H1 (cell line): ENCODE results near the gene TMEM232. TPM values are rescaled to one million over a fixed set of nuclear protein-coding genes. Genes with fewer than 3 reads are reported as not detected.

Experiments
- CTCF ChIA-PET: fragments of 300-600 bp; sonication (Branson Sonifier 250); formaldehyde crosslinking; loops from one replicate; lab custom pipeline; 2021; ENCODE audit not compliant: partially characterized antibody; lab: Charles Lee
- POLR2A ChIA-PET: fragments of 300-600 bp; sonication (Branson Sonifier 250); formaldehyde crosslinking; loops from one replicate; lab custom pipeline; 2021; ENCODE audit warnings: inconsistent platforms; ENCODE audit not compliant: partially characterized antibody; lab: Charles Lee
- DNase-seq, 2 experiments: peaks; one replicate each; pipeline versions ENCODE4 v3.0.0 to v3.0.0-alpha.2; 2010 to 2022; ENCODE audit warnings: low spot score in 2 of 2, low read depth in 1 of 2, mixed read lengths in 1 of 2
- FAIRE-seq: peaks from 2 replicates; lab custom pipeline; 2011; peaks lifted over from hg19 to GRCh38; lab: Jason Lieb, UNC
- H2AFZ ChIP-seq: 2 replicates; pipeline ENCODE4 v1.8.1; 2012; ENCODE audit warnings: low read length, inconsistent platforms
- H2AK5ac ChIP-seq: 2 replicates; pipeline ENCODE4 v1.6.1; 2013; ENCODE audit warnings: low read depth, low read length
- H2BK120ac ChIP-seq: replicated peaks from 2 replicates; pipeline ENCODE3; 2013; ENCODE audit warnings: low read depth, low read length, inconsistent platforms
- H2BK12ac ChIP-seq: 2 replicates; pipeline ENCODE4 v1.6.1; 2013; ENCODE audit warnings: low read depth, low read length
- H2BK15ac ChIP-seq: 2 replicates; pipeline ENCODE4 v1.6.1; 2013; ENCODE audit warnings: low read length
- H2BK20ac ChIP-seq: 2 replicates; pipeline ENCODE4 v1.6.1; 2013; ENCODE audit warnings: low read length
- H2BK5ac ChIP-seq: 2 replicates; pipeline ENCODE4 v1.6.1; 2013; ENCODE audit warnings: low read depth, low read length
- H3K14ac ChIP-seq: 2 replicates; pipeline ENCODE4 v1.6.1; 2013; ENCODE audit warnings: inconsistent platforms; ENCODE audit not compliant: insufficient read length
- H3K18ac ChIP-seq: 2 replicates; pipeline ENCODE4 v1.6.1; 2013; ENCODE audit warnings: low read length; ENCODE audit errors: extremely low read depth
- H3K23ac ChIP-seq: 2 replicates; pipeline ENCODE4 v1.6.1; 2013; ENCODE audit warnings: inconsistent platforms; ENCODE audit not compliant: insufficient read length
- H3K23me2 ChIP-seq: 2 replicates; pipeline ENCODE4 v1.6.1; 2013; ENCODE audit warnings: low read depth, low read length
- H3K27ac ChIP-seq: 2 replicates; pipeline ENCODE4 v1.6.1; 2011; ENCODE audit warnings: low read depth, low read length, inconsistent platforms
- H3K27me3 ChIP-seq, 4 experiments: replicated peaks in 1 of 4; 1 replicate in 1 of 4; 2 replicates in 3 of 4; pipeline versions ENCODE4 v1.6.1 to v1.8.1; 2011 to 2013; ENCODE audit warnings: low read length in 3 of 4, mild to moderate bottlenecking in 3 of 4, inconsistent platforms in 2 of 4, mixed read lengths in 2 of 4, moderate library complexity in 1 of 4; ENCODE audit not compliant: control insufficient read depth in 3 of 4, insufficient read depth in 3 of 4; ENCODE audit errors: extremely low read depth in 1 of 4
- H3K36me3 ChIP-seq, 4 experiments: 2 replicates each; pipeline versions ENCODE4 v1.6.1 to v1.8.1; 2011 to 2013; ENCODE audit warnings: mild to moderate bottlenecking in 4 of 4, low read length in 3 of 4, moderate library complexity in 2 of 4, control low read depth in 1 of 4, inconsistent platforms in 1 of 4; ENCODE audit not compliant: insufficient read depth in 4 of 4, control insufficient read depth in 2 of 4
- H3K4ac ChIP-seq: replicated peaks from 2 replicates; pipeline ENCODE3; 2013; ENCODE audit warnings: low read length, low read depth, mixed read lengths, inconsistent platforms; ENCODE audit not compliant: insufficient read length
- H3K4me1 ChIP-seq, 4 experiments: replicated peaks in 1 of 4; 1 replicate in 1 of 4; 2 replicates in 3 of 4; pipeline versions ENCODE4 v1.6.1 to v1.8.1; 2011 to 2013; ENCODE audit warnings: low read length in 3 of 4, inconsistent platforms in 2 of 4, mixed read lengths in 1 of 4; ENCODE audit not compliant: insufficient read depth in 4 of 4, control insufficient read depth in 3 of 4
- H3K4me2 ChIP-seq, 2 experiments: 2 replicates each; pipeline versions ENCODE4 v1.6.1 to v1.8.1; 2011 to 2013; ENCODE audit warnings: low read depth in 2 of 2, low read length in 2 of 2, control low read depth in 1 of 2, inconsistent platforms in 1 of 2, mild to moderate bottlenecking in 1 of 2; ENCODE audit not compliant: insufficient read depth in 1 of 2
- H3K4me3 ChIP-seq, 4 experiments: fragments of 200-600, 300-600 bp in 1 of 4; sonication (generic), shearing (Covaris generic), sonication (Bioruptor Twin) in 1 of 4; 2 replicates each; pipeline versions ENCODE4 v1.5.1 to v1.8.1; 2011 to 2016; ENCODE audit warnings: low read length in 4 of 4, low read depth in 3 of 4, control low read depth in 2 of 4, inconsistent platforms in 2 of 4, mild to moderate bottlenecking in 2 of 4, mixed read lengths in 1 of 4, moderate library complexity in 1 of 4; ENCODE audit not compliant: insufficient read depth in 2 of 4; ENCODE audit errors: extremely low read depth in 1 of 4
- H3K56ac ChIP-seq: replicated peaks from 2 replicates; pipeline ENCODE3; 2013; ENCODE audit warnings: low read depth, mild to moderate bottlenecking, mixed read lengths, low read length, inconsistent platforms; ENCODE audit not compliant: insufficient read length
- H3K79me1 ChIP-seq: 2 replicates; pipeline ENCODE4 v1.6.1; 2013; ENCODE audit warnings: low read depth, low read length, control low read depth
- H3K79me2 ChIP-seq, 2 experiments: 2 replicates each; pipeline versions ENCODE4 v1.6.1 to v1.8.1; 2012 to 2013; ENCODE audit warnings: low read length in 2 of 2, mild to moderate bottlenecking in 2 of 2, inconsistent platforms in 1 of 2; ENCODE audit not compliant: insufficient read depth in 2 of 2, control insufficient read depth in 1 of 2
- H3K9ac ChIP-seq, 4 experiments: replicated peaks in 1 of 4; 1 replicate in 1 of 4; 2 replicates in 3 of 4; pipeline versions ENCODE4 v1.6.1 to v1.8.1; 2011 to 2013; ENCODE audit warnings: low read depth in 3 of 4, low read length in 3 of 4, control low read depth in 2 of 4, mild to moderate bottlenecking in 2 of 4, moderate library complexity in 2 of 4, inconsistent platforms in 1 of 4; ENCODE audit errors: extremely low read depth in 1 of 4
- H3K9me3 ChIP-seq, 2 experiments: 2 replicates each; pipeline versions ENCODE4 v1.6.1 to v1.8.1; 2012 to 2013; ENCODE audit warnings: mild to moderate bottlenecking in 2 of 2, moderate library complexity in 2 of 2, control low read depth in 1 of 2, inconsistent platforms in 1 of 2, low read depth in 1 of 2, low read length in 1 of 2, mixed read lengths in 1 of 2; ENCODE audit not compliant: insufficient read depth in 2 of 2
- H4K20me1 ChIP-seq, 2 experiments: replicated peaks in 1 of 2; 2 replicates each; pipeline versions ENCODE3 to v1.8.1; 2011 to 2013; ENCODE audit warnings: inconsistent platforms in 2 of 2, low read length in 2 of 2, mild to moderate bottlenecking in 1 of 2; ENCODE audit not compliant: insufficient read depth in 2 of 2, control insufficient read depth in 1 of 2
- H4K5ac ChIP-seq: 2 replicates; pipeline ENCODE4 v1.6.1; 2013; ENCODE audit warnings: low read length, low read depth, mixed read lengths, inconsistent platforms; ENCODE audit not compliant: insufficient read length
- H4K8ac ChIP-seq: 2 replicates; pipeline ENCODE4 v1.8.0; 2013; ENCODE audit warnings: mild to moderate bottlenecking, moderate library complexity, low read length, inconsistent platforms; ENCODE audit not compliant: insufficient read depth; ENCODE audit errors: extremely low read depth
- H4K91ac ChIP-seq: replicated peaks from 2 replicates; pipeline ENCODE3; 2013; ENCODE audit warnings: low read length, mixed read lengths, inconsistent platforms; ENCODE audit not compliant: insufficient read length
- ASH2L ChIP-seq: fragments of 200-600, 300-600 bp; sonication (generic); IDR thresholded peaks from one replicate; pipeline ENCODE4 v1.7.1; 2017; ENCODE audit warnings: low read length
- BACH1 ChIP-seq: IDR thresholded peaks from 2 replicates; pipeline ENCODE4 v1.6.1; 2012; ENCODE audit warnings: low read length, improper control_type of control experiment
- CBX5 ChIP-seq: fragments of 300-800, 300-1000 bp; sonication (generic); IDR thresholded peaks from 2 replicates; pipeline ENCODE4 v1.7.1; 2016; ENCODE audit warnings: antibody characterized with exemption, low read length, low read depth
- CBX8 ChIP-seq: fragments of 300-800, 300-1000 bp; sonication (generic); IDR thresholded peaks from 2 replicates; pipeline ENCODE4 v1.7.1; 2016; ENCODE audit warnings: low read depth, low read length, borderline replicate concordance
- CEBPB ChIP-seq: IDR thresholded peaks from 2 replicates; pipeline ENCODE4 v1.6.1; 2012; ENCODE audit warnings: low read depth, low read length
- CHD2 ChIP-seq: IDR thresholded peaks from 2 replicates; pipeline ENCODE4 v1.6.1; 2012; ENCODE audit warnings: low read length, improper control_type of control experiment
- EZH2 ChIP-seq: fragments of 200-600 bp; sonication (generic); IDR thresholded peaks from 2 replicates; pipeline ENCODE4 v1.7.1; 2012; ENCODE audit warnings: low read depth, mild to moderate bottlenecking, moderate library complexity, low read length, inconsistent platforms; ENCODE audit not compliant: severe bottlenecking
- FOSL1 ChIP-seq: IDR thresholded peaks from 2 replicates; pipeline ENCODE4 v1.6.1; 2011; ENCODE audit warnings: mild to moderate bottlenecking, low read depth, low read length, moderate library complexity; ENCODE audit not compliant: insufficient read depth
- HDAC6 ChIP-seq: IDR thresholded peaks from one replicate; pipeline ENCODE4 v1.7.1; 2012; ENCODE audit warnings: low read depth, mild to moderate bottlenecking, inconsistent platforms, low read length, moderate library complexity
- KDM1A ChIP-seq: fragments of 200-600, 300-600 bp; sonication (generic); IDR thresholded peaks from 2 replicates; pipeline ENCODE4 v1.7.1; 2016; ENCODE audit warnings: mild to moderate bottlenecking, low read length, borderline replicate concordance
- NRF1 ChIP-seq: IDR thresholded peaks from 2 replicates; pipeline ENCODE4 v1.6.1; 2011; ENCODE audit warnings: mild to moderate bottlenecking, low read depth, low read length, improper control_type of control experiment
- RBBP5 ChIP-seq: IDR thresholded peaks from 2 replicates; pipeline ENCODE4 v1.7.1; 2012; ENCODE audit warnings: low read depth, mild to moderate bottlenecking, inconsistent platforms, low read length, moderate library complexity, borderline replicate concordance
- RNF2 ChIP-seq: fragments of 200-900, 300-1000 bp; sonication (generic); IDR thresholded peaks from 2 replicates; pipeline ENCODE4 v1.7.1; 2016; ENCODE audit warnings: borderline replicate concordance, low read depth, mild to moderate bottlenecking, antibody characterized with exemption, low read length; ENCODE audit not compliant: poor library complexity, severe bottlenecking; ENCODE audit errors: missing control alignments
- SP2 ChIP-seq: IDR thresholded peaks from 2 replicates; pipeline ENCODE4 v1.6.1; 2012; ENCODE audit warnings: mild to moderate bottlenecking, low read length, inconsistent platforms
- TCF12 ChIP-seq: IDR thresholded peaks from 2 replicates; pipeline ENCODE4 v1.6.1; 2011; ENCODE audit warnings: low read depth, mild to moderate bottlenecking, low read length
- TEAD4 ChIP-seq: IDR thresholded peaks from 2 replicates; pipeline ENCODE4 v1.6.1; 2012; ENCODE audit warnings: low read depth, low read length, inconsistent platforms, mixed read lengths
- WGBS, 2 experiments: shearing (Covaris generic) in 1 of 2; methylation state at CpG; one replicate each; pipeline versions ENCODE4 v1.1.6 to v1.1.7; 2013 to 2015; ENCODE audit warnings: low lambda C conversion rate in 2 of 2, mixed read lengths in 2 of 2, inconsistent platforms in 1 of 2, low coverage in 1 of 2, missing lambda C conversion rate in 1 of 2; ENCODE audit not compliant: insufficient replicate concordance in 2 of 2, insufficient coverage in 1 of 2, insufficient read length in 1 of 2; ENCODE audit errors: extremely low coverage in 1 of 2, missing lambda C conversion rate in 1 of 2; 5-methylcytosine and 5-hydroxymethylcytosine counted together
- polyA plus RNA-seq, 7 experiments: library from polyadenylated mRNA; depleted of rRNA in 3 of 7; stranded (reverse) in 5 of 7; unstranded in 2 of 7; fragments of >200 nt in 5 of 7; fragments of 200-250 nt in 2 of 7; gene quantifications; 1 replicate in 5 of 7; 2 replicates in 1 of 7; 4 replicates in 1 of 7; pipeline versions ENCODE4 v1.2.1 to v1.2.3, GENCODE V29; 2011 to 2013; ENCODE audit warnings: missing spikeins in 2 of 7, mixed read lengths in 2 of 7
- total RNA-seq: library from RNA; stranded (reverse); fragmentation: NEBNext Ultra II Directional; extraction: Animal tissue kit (Norgen Biotek cat#: 25700); gene quantifications from 2 replicates; pipeline ENCODE4 v1.2.1, GENCODE V29; 2021

Gene TMEM232
- total and polyA plus RNA-seq, 2 of the 8 experiments (the other 6 are each of a cell fraction or from before 2014, with no cell fraction given): 0.38 to 1.3 TPM

DNA sequence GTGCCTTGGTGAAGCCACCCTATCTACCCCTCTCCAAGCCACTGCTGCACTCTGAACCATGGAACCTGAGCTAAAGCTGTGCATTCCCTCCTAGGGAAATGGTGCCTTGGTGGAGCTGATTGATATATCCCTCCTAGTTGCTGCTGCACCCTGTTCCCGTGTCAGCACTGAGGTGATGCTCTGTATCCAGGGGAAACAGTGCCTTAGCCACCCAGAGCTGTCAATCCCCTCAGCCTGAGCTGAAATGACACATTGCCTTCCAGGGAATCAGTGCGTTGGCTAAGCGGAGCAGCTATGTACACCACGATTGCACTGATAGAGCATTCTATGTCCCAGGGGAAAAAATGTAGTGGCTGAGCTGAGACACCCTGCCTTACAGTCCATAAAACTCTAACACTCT is 257.0 kb downstream of the TMEM232 start:
- H4K8ac ChIP-seq: no peak overlapping the region; the same call in 1 of the 2 replicates
- no peak overlapping the region for H3K4me3 ChIP-seq
- H3K4me1 ChIP-seq: no peaks in the 10 kb centered on the region
- H3K56ac ChIP-seq: no peak overlapping the region
- no peak overlapping the region for H3K9ac ChIP-seq
- FAIRE-seq (no peak), DNase-seq (no peak)
- WGBS, 2 experiments: 95% methylated on average over 4 of the region's 4 CpGs; no CpG with 5 or more reads in 1 of the 2 experiments
- H3K4ac ChIP-seq: no peak overlapping the region
- no peak overlapping the region for H3K4me2 ChIP-seq
- no peak overlapping the region for H4K91ac ChIP-seq
- H3K23me2 ChIP-seq: no peaks in the 10 kb centered on the region
- CTCF ChIA-PET: interaction anchor here (1.0 to 1.6 kb wide), 3 partner anchors 13 to 154 kb away, joined by 3 to 4 read pairs (median 3); no protein-coding TSS in a partner anchor
- H3K27ac ChIP-seq: no peak overlapping the region
- no peak overlapping the region for H2BK120ac ChIP-seq
- H2BK12ac ChIP-seq: no peak overlapping the region
- no peaks in the 10 kb centered on the region for H3K79me2 ChIP-seq
- no peak overlapping the region for H3K14ac ChIP-seq
- no peak overlapping the region for H2BK5ac ChIP-seq
- H3K36me3 ChIP-seq: no peaks in the 10 kb centered on the region
- no peak overlapping the region for H4K5ac ChIP-seq
- no peak overlapping the region for H2AK5ac ChIP-seq
- no peak overlapping the region for H2BK20ac ChIP-seq
- no peaks in the 10 kb centered on the region for H4K20me1 ChIP-seq
- no peaks in the 10 kb centered on the region for H3K27me3 ChIP-seq
- H2BK15ac ChIP-seq: no peak overlapping the region
- no peak overlapping the region for H3K23ac ChIP-seq
- POLR2A ChIA-PET: no interaction called here
- no peaks in the 10 kb centered on the region for H3K79me1 ChIP-seq
- no peak overlapping the region for H3K18ac ChIP-seq
- no peaks in the 10 kb centered on the region for H3K9me3 ChIP-seq
- no peak overlapping the region for H2AFZ ChIP-seq
- no peak for TF ChIP-seq TCF12
- no peak for TF ChIP-seq CHD2
- no peak for TF ChIP-seq FOSL1
- TF ChIP-seq RBBP5: no peak
- no peak for TF ChIP-seq CBX5
- no peak for TF ChIP-seq CBX8
- TF ChIP-seq HDAC6: no peak
- TF ChIP-seq NRF1: no peak
- TF ChIP-seq RNF2: no peak
- TF ChIP-seq ASH2L: no peak
- TF ChIP-seq TEAD4: no peak
- TF ChIP-seq EZH2: no peak
- no peak for TF ChIP-seq SP2
- no peak for TF ChIP-seq CEBPB
- TF ChIP-seq KDM1A: no peak
- TF ChIP-seq BACH1: no peak
